HepG2 (cell line): ENCODE data around the gene PSMA7. TPM values are rescaled to one million over a fixed set of nuclear protein-coding genes. Genes with fewer than 3 reads are reported as not detected.

ENCODE experiments used
- ERF ChIP-seq: IDR thresholded peaks from 2 replicates; pipeline ENCODE4 v1.6.1; 2018; ENCODE audit warnings: missing biosample characterization, missing genetic modification reagents
- IRF2 ChIP-seq: IDR thresholded peaks from 2 replicates; pipeline ENCODE4 v1.6.1; 2018; ENCODE audit warnings: missing genetic modification reagents, missing compliant biosample characterization
- JUN ChIP-seq: sonication (generic); formaldehyde crosslinking; IDR thresholded peaks from 2 replicates; pipeline ENCODE4 v1.4.0; 2020; ENCODE audit warnings: mild to moderate bottlenecking, missing genetic modification reagents
- MAZ ChIP-seq, 2 experiments: sonication (generic) in 1 of 2; formaldehyde crosslinking in 1 of 2; IDR thresholded peaks; 2 replicates each; pipeline versions ENCODE4 v1.5.0 to v1.6.1; 2012 to 2020; ENCODE audit warnings: low read depth in 2 of 2, mild to moderate bottlenecking in 2 of 2, borderline replicate concordance in 1 of 2, improper control_type of control experiment in 1 of 2, low read length in 1 of 2, missing genetic modification reagents in 1 of 2, moderate library complexity in 1 of 2
- PCBP2 ChIP-seq: fragments of 200-400 bp; formaldehyde crosslinking; optimal IDR thresholded peaks from 2 replicates; pipeline ENCODE3; 2018; ENCODE audit warnings: low read length, low read depth; ENCODE audit not compliant: poor library complexity, severe bottlenecking
- RCOR2 ChIP-seq: IDR thresholded peaks from 2 replicates; pipeline ENCODE4 v1.6.1; 2016; ENCODE audit warnings: missing biosample characterization, missing genetic modification reagents
- TGIF2 ChIP-seq: IDR thresholded peaks from 2 replicates; pipeline ENCODE4 v1.6.1; 2016; ENCODE audit warnings: control low read depth, missing compliant biosample characterization
- TMF1 ChIP-seq: sonication (generic); formaldehyde crosslinking; IDR thresholded peaks from 2 replicates; pipeline ENCODE4 v1.8.1; 2022; ENCODE audit warnings: low read depth, missing genetic modification reagents
- YY1 ChIP-seq: IDR thresholded peaks from 2 replicates; pipeline ENCODE4 v1.6.1; 2011; ENCODE audit warnings: low read length, low read depth, moderate library complexity, mild to moderate bottlenecking; ENCODE audit not compliant: insufficient read depth, insufficient replicate concordance
- ZNF136 ChIP-seq: sonication (generic); formaldehyde crosslinking; IDR thresholded peaks from 2 replicates; pipeline ENCODE4 v1.8.1; 2022; ENCODE audit warnings: low read depth, mild to moderate bottlenecking, moderate library complexity, missing genetic modification reagents
- ZNF747 ChIP-seq: sonication (generic); formaldehyde crosslinking; IDR thresholded peaks from 2 replicates; pipeline ENCODE4 v1.8.1; 2023; ENCODE audit warnings: missing genetic modification reagents, mild to moderate bottlenecking, borderline replicate concordance
- ZNF776 ChIP-seq: sonication (generic); formaldehyde crosslinking; IDR thresholded peaks from 2 replicates; pipeline ENCODE4 v1.4.0; 2020; ENCODE audit warnings: mild to moderate bottlenecking, missing genetic modification reagents
- ZNF788 ChIP-seq: sonication (generic); formaldehyde crosslinking; IDR thresholded peaks from 2 replicates; pipeline ENCODE4 v1.5.0; 2020; ENCODE audit warnings: mild to moderate bottlenecking, missing genetic modification reagents, borderline replicate concordance
- ZNF839 ChIP-seq: sonication (generic); formaldehyde crosslinking; IDR thresholded peaks from 2 replicates; pipeline ENCODE4 v1.4.0; 2020; ENCODE audit warnings: missing genetic modification reagents, mild to moderate bottlenecking, borderline replicate concordance
- polyA plus RNA-seq, 8 experiments: library from polyadenylated mRNA; depleted of rRNA in 3 of 8; stranded (reverse) in 7 of 8; unstranded in 1 of 8; fragments of >200 nt; fragmentation: Illumina TruSeq in 4 of 8; extraction: Trizol in 4 of 8; gene quantifications; 2 replicates each; pipeline versions ENCODE4 v1.2.1 to v1.2.3, GENCODE V29; 2011 to 2016; ENCODE audit warnings: low read depth in 4 of 8, missing spikeins in 1 of 8, mixed read lengths in 1 of 8; ENCODE audit not compliant: insufficient read depth in 1 of 8
- total RNA-seq, 5 experiments: library from RNA; depleted of rRNA; stranded (reverse); fragments of >200 nt; fragmentation: Illumina TruSeq; extraction: Trizol; gene quantifications; 2 replicates each; pipeline ENCODE4 v1.2.3, GENCODE V29; 2016; ENCODE audit warnings: low read depth in 1 of 5
- TF ChIP-seq, protein P1 (sequence below): sonication (generic); formaldehyde crosslinking; IDR thresholded peaks from 2 replicates; pipeline ENCODE4 v1.4.0; 2020; ENCODE audit warnings: missing genetic modification reagents
- TF ChIP-seq, protein P2 (sequence below), 2 experiments: sonication (generic) in 1 of 2; formaldehyde crosslinking in 1 of 2; IDR thresholded peaks; 2 replicates each; pipeline versions ENCODE4 v1.4.0 to v1.6.1; 2016 to 2020; ENCODE audit warnings: borderline replicate concordance in 1 of 2, low read depth in 1 of 2, mild to moderate bottlenecking in 1 of 2, missing genetic modification reagents in 1 of 2
- TF ChIP-seq, protein P3 (sequence below): sonication (generic); formaldehyde crosslinking; IDR thresholded peaks from 2 replicates; pipeline ENCODE4 v1.8.1; 2023; ENCODE audit warnings: missing genetic modification reagents, mild to moderate bottlenecking, borderline replicate concordance
- TF ChIP-seq, protein P4 (sequence below): IDR thresholded peaks from 2 replicates; pipeline ENCODE4 v1.4.0; 2020; ENCODE audit warnings: mild to moderate bottlenecking, missing genetic modification reagents

Gene PSMA7
- total and polyA plus RNA-seq, 2 of the 13 experiments (the other 11 are each of a cell fraction or from before 2014, with no cell fraction given) = 531 to 631 TPM

DNA sequence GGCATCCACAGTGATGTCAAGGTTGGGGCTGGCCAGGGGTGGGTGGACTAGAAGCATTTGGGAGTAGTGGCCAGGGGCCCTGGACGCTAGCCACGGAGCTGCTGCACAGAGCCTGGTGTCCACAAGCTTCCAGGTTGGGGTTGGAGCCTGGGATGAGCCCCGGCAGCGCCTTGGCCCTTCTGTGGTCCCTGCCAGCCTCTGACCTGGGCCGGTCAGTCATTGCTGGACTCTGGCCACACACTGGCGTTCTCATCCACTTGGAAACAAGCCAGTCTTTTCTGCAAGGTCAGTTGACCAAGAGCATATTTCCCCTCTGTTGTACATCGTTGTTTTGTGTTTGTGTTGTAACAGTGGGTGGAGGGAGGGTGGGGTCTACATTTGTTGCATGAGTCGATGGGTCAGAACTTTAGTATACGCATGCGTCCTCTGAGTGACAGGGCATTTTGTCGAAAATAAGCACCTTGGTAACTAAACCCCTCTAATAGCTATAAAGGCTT, 8.4 kb downstream of the PSMA7 start (continued):
- TF ChIP-seq MAZ (IDR thresholded peaks at IDR 0.05; ENCODE audit: borderline replicate concordance, low read depth, low read length) = 0 out of 2 replicates have a peak, but pooled peaks have one; percentile 52
- TF ChIP-seq MAZ (CRISPR knock-in tag; IDR thresholded peaks at IDR 0.05; ENCODE audit: low read depth) = peak; percentile 42; the same call in 1 of the 2 replicates
- TF ChIP-seq, protein P1, sequence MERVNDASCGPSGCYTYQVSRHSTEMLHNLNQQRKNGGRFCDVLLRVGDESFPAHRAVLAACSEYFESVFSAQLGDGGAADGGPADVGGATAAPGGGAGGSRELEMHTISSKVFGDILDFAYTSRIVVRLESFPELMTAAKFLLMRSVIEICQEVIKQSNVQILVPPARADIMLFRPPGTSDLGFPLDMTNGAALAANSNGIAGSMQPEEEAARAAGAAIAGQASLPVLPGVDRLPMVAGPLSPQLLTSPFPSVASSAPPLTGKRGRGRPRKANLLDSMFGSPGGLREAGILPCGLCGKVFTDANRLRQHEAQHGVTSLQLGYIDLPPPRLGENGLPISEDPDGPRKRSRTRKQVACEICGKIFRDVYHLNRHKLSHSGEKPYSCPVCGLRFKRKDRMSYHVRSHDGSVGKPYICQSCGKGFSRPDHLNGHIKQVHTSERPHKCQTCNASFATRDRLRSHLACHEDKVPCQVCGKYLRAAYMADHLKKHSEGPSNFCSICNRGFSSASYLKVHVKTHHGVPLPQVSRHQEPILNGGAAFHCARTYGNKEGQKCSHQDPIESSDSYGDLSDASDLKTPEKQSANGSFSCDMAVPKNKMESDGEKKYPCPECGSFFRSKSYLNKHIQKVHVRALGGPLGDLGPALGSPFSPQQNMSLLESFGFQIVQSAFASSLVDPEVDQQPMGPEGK (CRISPR knock-in tag) = peak; percentile 64; the same call in 1 of the 2 replicates
- peak; percentile 71 for TF ChIP-seq TGIF2 (CRISPR knock-in tag)
- no peak for TF ChIP-seq PCBP2
- no peak for TF ChIP-seq ZNF839 (CRISPR knock-in tag)
- TF ChIP-seq YY1 = no peak
- TF ChIP-seq ZNF747 (CRISPR knock-in tag) = no peak
- TF ChIP-seq JUN (CRISPR knock-in tag) = peak; percentile 85; the same call in 1 of the 2 replicates
- TF ChIP-seq, protein P2, sequence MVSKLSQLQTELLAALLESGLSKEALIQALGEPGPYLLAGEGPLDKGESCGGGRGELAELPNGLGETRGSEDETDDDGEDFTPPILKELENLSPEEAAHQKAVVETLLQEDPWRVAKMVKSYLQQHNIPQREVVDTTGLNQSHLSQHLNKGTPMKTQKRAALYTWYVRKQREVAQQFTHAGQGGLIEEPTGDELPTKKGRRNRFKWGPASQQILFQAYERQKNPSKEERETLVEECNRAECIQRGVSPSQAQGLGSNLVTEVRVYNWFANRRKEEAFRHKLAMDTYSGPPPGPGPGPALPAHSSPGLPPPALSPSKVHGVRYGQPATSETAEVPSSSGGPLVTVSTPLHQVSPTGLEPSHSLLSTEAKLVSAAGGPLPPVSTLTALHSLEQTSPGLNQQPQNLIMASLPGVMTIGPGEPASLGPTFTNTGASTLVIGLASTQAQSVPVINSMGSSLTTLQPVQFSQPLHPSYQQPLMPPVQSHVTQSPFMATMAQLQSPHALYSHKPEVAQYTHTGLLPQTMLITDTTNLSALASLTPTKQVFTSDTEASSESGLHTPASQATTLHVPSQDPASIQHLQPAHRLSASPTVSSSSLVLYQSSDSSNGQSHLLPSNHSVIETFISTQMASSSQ (IDR thresholded peaks at IDR 0.05; ENCODE audit: low read depth) = no peak
- TF ChIP-seq, protein P2 (CRISPR knock-in tag; IDR thresholded peaks at IDR 0.05; ENCODE audit: borderline replicate concordance) = peak; percentile 54; the same call in 1 of the 2 replicates
- TF ChIP-seq, protein P3, sequence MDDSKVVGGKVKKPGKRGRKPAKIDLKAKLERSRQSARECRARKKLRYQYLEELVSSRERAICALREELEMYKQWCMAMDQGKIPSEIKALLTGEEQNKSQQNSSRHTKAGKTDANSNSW (CRISPR knock-in tag) = no peak
- TF ChIP-seq IRF2 (CRISPR knock-in tag) = peak; percentile 87
- TF ChIP-seq TMF1 = peak; percentile 83; the same call in 1 of the 2 replicates
- peak; percentile 87; the same call in 1 of the 2 replicates for TF ChIP-seq ZNF788 (CRISPR knock-in tag)
- no peak for TF ChIP-seq RCOR2 (CRISPR knock-in tag)
- TF ChIP-seq, protein P4, sequence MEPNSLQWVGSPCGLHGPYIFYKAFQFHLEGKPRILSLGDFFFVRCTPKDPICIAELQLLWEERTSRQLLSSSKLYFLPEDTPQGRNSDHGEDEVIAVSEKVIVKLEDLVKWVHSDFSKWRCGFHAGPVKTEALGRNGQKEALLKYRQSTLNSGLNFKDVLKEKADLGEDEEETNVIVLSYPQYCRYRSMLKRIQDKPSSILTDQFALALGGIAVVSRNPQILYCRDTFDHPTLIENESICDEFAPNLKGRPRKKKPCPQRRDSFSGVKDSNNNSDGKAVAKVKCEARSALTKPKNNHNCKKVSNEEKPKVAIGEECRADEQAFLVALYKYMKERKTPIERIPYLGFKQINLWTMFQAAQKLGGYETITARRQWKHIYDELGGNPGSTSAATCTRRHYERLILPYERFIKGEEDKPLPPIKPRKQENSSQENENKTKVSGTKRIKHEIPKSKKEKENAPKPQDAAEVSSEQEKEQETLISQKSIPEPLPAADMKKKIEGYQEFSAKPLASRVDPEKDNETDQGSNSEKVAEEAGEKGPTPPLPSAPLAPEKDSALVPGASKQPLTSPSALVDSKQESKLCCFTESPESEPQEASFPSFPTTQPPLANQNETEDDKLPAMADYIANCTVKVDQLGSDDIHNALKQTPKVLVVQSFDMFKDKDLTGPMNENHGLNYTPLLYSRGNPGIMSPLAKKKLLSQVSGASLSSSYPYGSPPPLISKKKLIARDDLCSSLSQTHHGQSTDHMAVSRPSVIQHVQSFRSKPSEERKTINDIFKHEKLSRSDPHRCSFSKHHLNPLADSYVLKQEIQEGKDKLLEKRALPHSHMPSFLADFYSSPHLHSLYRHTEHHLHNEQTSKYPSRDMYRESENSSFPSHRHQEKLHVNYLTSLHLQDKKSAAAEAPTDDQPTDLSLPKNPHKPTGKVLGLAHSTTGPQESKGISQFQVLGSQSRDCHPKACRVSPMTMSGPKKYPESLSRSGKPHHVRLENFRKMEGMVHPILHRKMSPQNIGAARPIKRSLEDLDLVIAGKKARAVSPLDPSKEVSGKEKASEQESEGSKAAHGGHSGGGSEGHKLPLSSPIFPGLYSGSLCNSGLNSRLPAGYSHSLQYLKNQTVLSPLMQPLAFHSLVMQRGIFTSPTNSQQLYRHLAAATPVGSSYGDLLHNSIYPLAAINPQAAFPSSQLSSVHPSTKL (CRISPR knock-in tag) = peak; percentile 74
- TF ChIP-seq ZNF776 (CRISPR knock-in tag) = no peak
- peak; percentile 86; the same call in 1 of the 2 replicates for TF ChIP-seq ZNF136 (CRISPR knock-in tag)
- 0 out of 2 replicates have a peak, but pooled peaks have one; percentile 53 for TF ChIP-seq ERF (CRISPR knock-in tag)
